Stimulated activated naive CD8-positive, alpha-beta T cell treated with anti-CD3 and anti-CD28 coated beads, Interleukin-15, amount 100 ng/mL, for 72 hours (primary cell): Measurements from ENCODE around the gene PHF2.

Source experiments
- ATAC-seq: fragments of 150-1000 bp; cut with Tn5 transposase; 2 replicates; pipeline ENCODE4 v1.10.0; 2021; ENCODE audit warnings: mild to moderate bottlenecking, moderate library complexity
- DNase-seq, 2 donors: peaks; one replicate each; pipeline ENCODE4 v3.0.0; 2021 to 2022
- H3K27ac Mint-ChIP-seq, 2 donors: one replicate each; pipeline ENCODE4 v1.8.0; 2022; ENCODE audit warnings: mild to moderate bottlenecking in 2 of 2, mixed read lengths in 2 of 2, moderate library complexity in 2 of 2
- H3K27me3 Mint-ChIP-seq: one replicate; pipeline ENCODE4 v1.8.0; 2022; ENCODE audit warnings: mixed read lengths
- H3K4me1 Mint-ChIP-seq: one replicate; pipeline ENCODE4 v1.8.0; 2022; ENCODE audit warnings: mild to moderate bottlenecking, mixed read lengths
- H3K4me3 Mint-ChIP-seq, 2 donors: one replicate each; pipeline ENCODE4 v1.8.0; 2022; ENCODE audit warnings: mild to moderate bottlenecking in 2 of 2, mixed read lengths in 2 of 2, moderate library complexity in 1 of 2
- H3K9me3 Mint-ChIP-seq, 2 donors: one replicate each; pipeline ENCODE4 v1.8.0; 2022; ENCODE audit warnings: mixed read lengths in 2 of 2

Gene PHF2

DNA sequence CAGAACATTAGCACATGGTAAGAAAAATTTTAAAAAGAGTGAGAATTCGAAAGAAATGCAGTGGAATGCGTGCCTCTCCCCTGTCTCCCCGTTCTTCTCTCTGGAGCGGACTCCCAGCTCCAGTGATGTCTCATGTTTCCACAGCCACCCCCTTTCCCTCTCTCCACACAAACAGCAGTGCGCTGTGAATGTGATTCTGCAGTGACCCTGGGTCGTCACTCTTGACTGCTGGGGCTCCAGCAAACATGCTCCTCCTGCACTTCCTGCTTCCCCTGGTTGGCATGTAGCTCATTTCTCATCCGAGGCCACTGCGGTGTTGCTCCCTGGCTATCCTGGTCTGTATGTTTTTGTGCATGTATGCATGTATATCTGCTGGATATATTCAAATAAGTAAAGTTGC lies 13.3 kb downstream of the PHF2 start:
- H3K27ac Mint-ChIP-seq: peak overlapping the region in 1 of 2 donors; percentile 59
- no peak overlapping the region for H3K4me3 Mint-ChIP-seq
- no peaks in the 10 kb centered on the region for H3K27me3 Mint-ChIP-seq
- peaks cover 74% of the 10 kb centered on the region for H3K4me1 Mint-ChIP-seq
- H3K9me3 Mint-ChIP-seq: peaks cover 0 to 5% of the 10 kb centered on the region in 2 donors
- ATAC-seq: no peak
- no peak for DNase-seq

DNA sequence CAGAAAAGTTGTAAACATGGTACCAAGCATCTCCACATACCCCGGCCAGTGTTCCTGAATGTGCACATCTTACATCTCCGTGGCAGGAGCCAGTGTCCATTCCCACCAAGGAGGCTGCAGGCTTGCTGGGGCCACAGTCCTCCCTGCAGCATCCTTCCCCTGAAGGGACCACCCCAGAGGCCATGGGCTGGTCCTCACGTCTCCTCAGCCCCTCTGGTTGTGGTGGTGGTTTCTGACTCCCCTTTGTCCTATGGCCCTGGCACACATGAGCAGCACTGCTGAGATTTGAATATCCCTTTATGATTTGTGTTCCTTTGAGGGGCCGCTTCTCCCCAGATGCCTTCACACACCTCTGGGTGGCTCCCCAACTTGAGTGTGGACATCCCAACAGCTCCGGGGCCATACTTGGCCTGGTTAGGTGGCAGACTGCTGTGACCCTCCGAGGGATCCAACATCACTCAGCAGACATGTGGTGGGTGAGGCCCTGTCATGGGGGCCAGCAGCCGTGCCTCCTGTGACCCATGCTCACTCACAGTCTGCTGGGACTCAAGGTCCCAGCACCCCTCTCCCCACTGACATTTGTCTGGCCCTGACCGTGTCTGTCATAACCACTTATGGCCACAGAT lies 14.3 kb downstream of the PHF2 start:
- H3K27me3 Mint-ChIP-seq: no peaks in the 10 kb centered on the region
- peak overlapping the region in 1 of 2 donors; percentile 44 for H3K27ac Mint-ChIP-seq
- peaks cover 74% of the 10 kb centered on the region for H3K4me1 Mint-ChIP-seq
- DNase-seq: no peak
- no peaks in the 10 kb centered on the region for H3K9me3 Mint-ChIP-seq
- H3K4me3 Mint-ChIP-seq: no peak overlapping the region
- ATAC-seq: no peak

DNA sequence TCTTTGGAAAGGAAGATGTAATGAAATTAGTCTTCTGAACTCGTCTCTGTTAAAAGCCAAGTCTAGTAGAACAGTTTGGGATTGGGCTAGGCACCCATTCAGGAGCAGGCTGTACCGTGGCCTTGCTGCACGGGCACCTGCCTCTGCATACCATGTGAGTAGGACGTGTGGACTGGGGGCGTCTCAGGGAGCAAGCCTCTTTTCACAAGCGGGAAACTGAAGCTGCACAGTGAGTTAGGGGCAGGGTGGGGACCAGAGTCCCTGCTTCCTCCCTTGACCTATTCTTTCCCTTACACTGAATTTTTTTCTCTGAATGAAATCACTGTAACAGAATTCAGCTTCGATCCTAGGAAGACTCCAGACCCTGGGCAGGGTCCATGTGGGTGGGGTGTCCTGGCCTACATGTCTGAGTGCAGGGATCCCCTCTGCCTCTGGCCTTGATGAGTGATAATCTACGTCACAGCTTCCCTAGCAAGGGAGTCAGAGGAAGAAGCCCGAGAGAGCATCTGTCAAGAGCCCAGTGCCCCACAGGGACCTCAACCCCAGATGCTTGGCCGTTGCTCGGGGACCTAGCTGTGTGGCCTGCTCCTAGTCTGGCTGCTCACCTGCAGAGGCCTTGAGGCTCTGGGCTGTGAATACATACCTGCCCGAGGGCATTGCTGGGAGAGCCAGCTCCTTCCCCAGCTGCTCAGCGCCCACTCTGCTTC lies 15.1 kb downstream of the PHF2 start:
- peaks cover 73% of the 10 kb centered on the region for H3K4me1 Mint-ChIP-seq
- DNase-seq: no peak
- H3K27ac Mint-ChIP-seq: peak overlapping the region in 1 of 2 donors; percentile 44
- no peaks in the 10 kb centered on the region for H3K9me3 Mint-ChIP-seq
- ATAC-seq: no peak
- no peaks in the 10 kb centered on the region for H3K27me3 Mint-ChIP-seq
- no peak overlapping the region for H3K4me3 Mint-ChIP-seq

DNA sequence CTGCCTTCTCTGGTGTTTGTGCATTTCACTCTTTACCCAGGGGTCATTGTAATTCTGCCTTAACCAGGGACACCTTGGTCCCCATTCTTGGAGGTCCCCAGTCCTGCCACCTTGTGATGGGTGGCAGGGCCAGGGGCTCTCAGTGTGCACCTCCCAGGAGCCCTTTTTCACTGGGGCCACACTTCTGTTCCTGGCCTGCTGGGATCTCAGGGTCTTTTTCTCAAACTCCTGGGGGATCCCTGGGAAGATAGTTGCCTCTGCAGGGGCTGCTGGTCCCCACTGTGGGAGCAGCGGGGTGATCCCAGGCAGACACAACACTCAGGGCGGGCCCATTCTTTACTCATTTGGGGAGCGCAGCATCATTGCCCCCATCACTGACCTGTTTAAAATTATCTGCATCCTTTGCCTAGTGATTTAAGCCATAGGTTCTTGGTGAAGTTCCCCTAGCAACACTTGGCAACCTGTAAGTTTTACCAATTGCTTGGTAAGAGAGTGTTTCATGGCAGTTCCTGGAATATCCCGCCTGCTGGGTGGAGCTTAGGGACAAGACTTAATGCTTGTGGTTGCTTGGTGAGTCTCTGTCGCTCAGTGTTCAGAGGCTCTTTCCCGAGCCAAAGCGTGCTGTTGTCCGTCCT lies 15.7 kb downstream of the PHF2 start:
- DNase-seq (no peak), ATAC-seq (no peak)
- Mint-ChIP-seq H3K4me1 (peaks cover 68% of the 10 kb centered on the region), H3K9me3 (no peaks in the 10 kb centered on the region), H3K27me3 (no peaks in the 10 kb centered on the region), H3K4me3 (no peak overlapping the region), H3K27ac (no peak overlapping the region)

DNA sequence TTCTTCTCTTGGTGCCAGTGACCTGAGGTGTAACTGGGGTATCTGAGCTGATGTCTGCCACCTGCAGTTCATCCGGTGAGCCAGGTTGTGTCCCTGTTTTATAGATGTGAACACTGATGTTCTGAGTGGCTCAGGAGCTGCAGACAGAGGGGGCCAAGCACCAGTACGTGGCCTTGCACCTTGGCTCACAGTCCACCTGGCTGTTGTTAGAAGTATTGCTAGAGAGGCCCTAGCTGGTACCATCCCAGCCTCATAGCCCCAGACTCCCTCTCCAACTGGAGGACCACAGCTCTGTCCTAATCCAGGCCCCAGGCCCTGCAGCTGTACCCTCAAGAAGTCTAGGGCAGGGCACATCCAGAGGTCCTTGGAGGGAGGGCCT lies 16.2 kb downstream of the PHF2 start:
- ATAC-seq (peak; percentile 64), DNase-seq (no peak)
- Mint-ChIP-seq H3K4me3 (no peak overlapping the region), H3K9me3 (no peaks in the 10 kb centered on the region), H3K27ac (no peak overlapping the region), H3K27me3 (no peaks in the 10 kb centered on the region), H3K4me1 (peaks cover 68% of the 10 kb centered on the region)

DNA sequence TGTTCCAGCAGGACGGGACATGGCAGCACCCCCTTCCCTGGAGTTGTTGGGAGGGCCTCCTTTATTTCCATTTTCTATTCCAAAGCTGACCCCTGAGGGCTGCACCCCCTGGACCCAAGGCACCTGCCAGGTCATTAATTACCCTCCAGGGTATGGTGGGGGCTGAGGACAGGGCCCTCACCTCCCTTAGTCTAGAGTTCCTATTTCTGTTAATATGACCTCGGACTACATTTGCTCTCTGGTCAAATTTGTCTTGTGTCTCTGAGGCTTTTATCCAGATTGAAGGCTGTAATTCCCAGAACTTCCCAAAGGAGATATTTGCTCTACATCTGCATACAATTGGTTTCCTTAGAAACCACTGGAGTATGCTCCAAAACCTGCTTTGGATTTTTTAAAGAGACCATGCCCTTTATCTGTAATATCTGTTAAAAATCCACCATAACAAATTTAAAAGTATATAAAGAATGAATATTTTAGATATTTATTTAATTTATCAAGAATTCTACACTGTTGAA lies 16.8 kb downstream of the PHF2 start:
- H3K27ac Mint-ChIP-seq: no peak overlapping the region
- H3K4me3 Mint-ChIP-seq: no peak overlapping the region
- H3K9me3 Mint-ChIP-seq: no peaks in the 10 kb centered on the region
- peaks cover 68% of the 10 kb centered on the region for H3K4me1 Mint-ChIP-seq
- ATAC-seq: no peak
- H3K27me3 Mint-ChIP-seq: no peaks in the 10 kb centered on the region
- DNase-seq: no peak

DNA sequence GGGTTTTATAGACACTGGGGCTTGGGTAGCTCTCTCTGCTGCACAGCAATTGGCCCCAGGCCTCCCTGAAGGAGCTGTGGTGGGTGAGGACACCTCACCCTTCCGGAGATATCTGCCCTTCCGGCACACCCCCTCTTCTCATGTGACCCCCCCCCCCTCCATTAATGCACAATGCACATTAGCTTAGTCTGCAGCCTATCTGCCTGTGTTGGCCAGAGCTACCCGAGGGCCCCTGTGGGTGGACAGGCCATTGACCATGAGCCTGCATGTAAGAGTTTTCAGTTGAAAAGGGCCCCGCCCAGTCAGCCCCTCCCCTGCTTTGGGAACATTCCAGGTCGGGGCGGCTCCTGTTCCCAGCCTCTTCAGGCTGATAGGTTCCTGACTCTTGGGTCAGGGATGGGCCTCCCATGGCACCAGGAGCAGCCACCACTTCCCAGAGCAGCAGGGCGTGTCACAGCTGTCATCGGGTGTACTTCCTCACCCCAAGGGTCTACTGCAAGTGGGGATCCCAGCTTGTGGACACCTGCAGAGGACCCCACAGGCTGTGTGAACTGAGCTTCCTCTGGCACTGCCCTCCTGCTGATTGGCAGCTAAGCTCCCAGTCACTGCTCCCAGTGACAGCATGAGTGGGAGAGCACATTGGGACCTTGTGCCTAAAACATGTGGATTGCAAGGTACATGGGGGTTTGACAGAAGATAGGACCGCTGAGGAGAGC lies 17.8 kb downstream of the PHF2 start:
- H3K4me1 Mint-ChIP-seq: peaks cover 68% of the 10 kb centered on the region
- no peak overlapping the region for H3K4me3 Mint-ChIP-seq
- ATAC-seq (no peak), DNase-seq (no peak)
- no peaks in the 10 kb centered on the region for H3K9me3 Mint-ChIP-seq
- no peaks in the 10 kb centered on the region for H3K27me3 Mint-ChIP-seq
- no peak overlapping the region for H3K27ac Mint-ChIP-seq

DNA sequence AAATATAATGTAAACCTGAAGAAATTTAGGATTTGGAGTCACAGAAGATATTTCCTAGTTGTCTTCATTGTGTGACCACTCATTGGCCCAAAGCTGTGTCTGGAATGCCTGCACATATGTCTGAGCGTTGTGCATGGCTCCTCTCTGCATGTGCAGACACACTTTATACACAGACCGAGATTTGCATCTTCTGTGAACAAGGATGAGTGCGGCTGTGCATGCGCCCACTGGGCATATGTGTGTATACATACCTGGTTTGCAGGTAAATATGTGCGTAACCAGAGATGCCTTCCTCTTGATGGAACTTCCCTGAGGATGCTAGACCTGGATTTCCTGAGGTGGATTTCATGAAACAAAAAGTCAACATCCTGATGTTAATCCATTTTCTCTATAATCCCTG lies 19.1 kb downstream of the PHF2 start:
- ATAC-seq (no peak), DNase-seq (no peak)
- peaks cover 69% of the 10 kb centered on the region for H3K4me1 Mint-ChIP-seq
- no peaks in the 10 kb centered on the region for H3K9me3 Mint-ChIP-seq
- H3K27ac Mint-ChIP-seq: no peak overlapping the region
- no peak overlapping the region for H3K4me3 Mint-ChIP-seq
- H3K27me3 Mint-ChIP-seq: no peaks in the 10 kb centered on the region

DNA sequence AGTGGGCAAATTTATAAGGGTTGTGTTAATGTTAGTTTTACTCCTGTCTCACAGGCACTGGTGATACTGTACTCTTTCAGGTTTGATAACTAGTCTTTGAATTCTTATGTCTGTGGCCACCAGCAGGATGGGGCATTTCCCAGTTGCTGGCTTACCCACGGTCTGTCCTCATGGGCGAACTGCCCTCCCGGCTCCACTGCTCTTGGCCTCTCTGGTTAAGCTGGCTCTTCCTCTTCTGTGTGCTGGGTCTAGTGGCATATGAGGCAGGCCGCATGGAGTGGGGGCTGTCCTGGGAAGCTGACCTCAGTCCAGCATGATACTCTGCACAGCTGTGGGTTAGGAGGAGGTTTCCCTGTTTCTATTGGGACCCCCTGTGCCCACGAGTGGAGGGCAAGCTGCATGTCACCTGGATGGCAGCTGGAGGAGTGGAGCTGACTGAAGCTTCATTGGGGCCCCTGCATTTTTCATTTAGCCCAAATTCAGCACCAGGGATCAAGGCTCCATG lies 19.5 kb downstream of the PHF2 start:
- Mint-ChIP-seq H3K4me3 (no peak overlapping the region), H3K27ac (no peak overlapping the region), H3K27me3 (no peaks in the 10 kb centered on the region), H3K4me1 (peaks cover 69% of the 10 kb centered on the region), H3K9me3 (no peaks in the 10 kb centered on the region)
- DNase-seq (no peak), ATAC-seq (no peak)

DNA sequence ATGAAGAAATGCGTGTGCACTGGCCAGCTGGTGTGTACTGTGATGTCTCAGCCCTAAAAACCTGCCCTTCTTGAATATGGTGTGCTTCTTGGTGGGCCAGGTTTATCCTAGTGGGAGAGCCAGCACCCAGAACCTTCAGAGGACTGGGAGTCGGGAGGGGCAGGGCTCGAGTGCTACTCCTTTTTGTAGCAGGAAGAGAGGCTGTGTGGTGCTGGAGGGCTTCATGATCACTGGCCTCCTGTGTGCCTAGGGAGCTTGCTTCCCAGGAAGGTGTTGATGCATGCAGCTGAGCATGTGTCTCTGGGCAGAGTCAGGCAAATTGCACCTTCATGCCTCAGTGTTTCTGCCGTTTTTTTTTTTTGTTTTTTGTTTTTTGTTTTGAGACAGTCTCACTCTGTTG lies 20.0 kb downstream of the PHF2 start:
- Mint-ChIP-seq H3K27ac (no peak overlapping the region), H3K4me3 (no peak overlapping the region), H3K27me3 (no peaks in the 10 kb centered on the region), H3K9me3 (no peaks in the 10 kb centered on the region), H3K4me1 (peaks cover 70% of the 10 kb centered on the region)
- ATAC-seq: no peak
- DNase-seq: no peak

DNA sequence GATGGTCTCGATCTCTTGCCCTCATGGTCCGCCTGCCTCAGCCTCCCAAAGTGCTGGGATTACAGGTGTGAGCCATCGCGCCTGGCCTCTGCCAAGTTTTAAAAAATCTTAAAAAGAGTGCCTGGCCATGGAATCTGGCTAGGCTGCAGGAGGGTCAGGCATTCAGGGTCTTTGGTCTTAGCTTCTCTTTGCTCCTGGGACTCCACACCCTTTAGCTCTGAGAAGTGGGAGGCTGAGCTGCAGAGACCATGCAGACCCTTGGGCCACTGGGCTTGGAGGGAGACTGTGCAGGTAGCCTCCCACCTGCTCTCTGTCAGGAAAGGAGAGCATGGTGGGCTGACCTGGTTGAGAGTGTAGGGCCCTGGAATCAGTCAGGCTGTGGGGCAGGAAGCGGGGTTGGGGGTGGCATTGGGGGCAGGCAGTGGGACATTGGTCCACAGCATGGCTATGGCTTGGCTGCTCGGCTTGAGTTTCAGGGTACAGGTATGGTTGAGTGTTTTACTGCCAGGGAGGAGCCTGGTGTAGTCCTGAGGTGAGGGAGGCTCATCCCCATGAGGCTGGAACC lies 20.8 kb downstream of the PHF2 start:
- no peaks in the 10 kb centered on the region for H3K9me3 Mint-ChIP-seq
- H3K27ac Mint-ChIP-seq: no peak overlapping the region
- no peaks in the 10 kb centered on the region for H3K27me3 Mint-ChIP-seq
- H3K4me1 Mint-ChIP-seq: peaks cover 67% of the 10 kb centered on the region
- ATAC-seq (no peak), DNase-seq (no peak)
- H3K4me3 Mint-ChIP-seq: no peak overlapping the region

DNA sequence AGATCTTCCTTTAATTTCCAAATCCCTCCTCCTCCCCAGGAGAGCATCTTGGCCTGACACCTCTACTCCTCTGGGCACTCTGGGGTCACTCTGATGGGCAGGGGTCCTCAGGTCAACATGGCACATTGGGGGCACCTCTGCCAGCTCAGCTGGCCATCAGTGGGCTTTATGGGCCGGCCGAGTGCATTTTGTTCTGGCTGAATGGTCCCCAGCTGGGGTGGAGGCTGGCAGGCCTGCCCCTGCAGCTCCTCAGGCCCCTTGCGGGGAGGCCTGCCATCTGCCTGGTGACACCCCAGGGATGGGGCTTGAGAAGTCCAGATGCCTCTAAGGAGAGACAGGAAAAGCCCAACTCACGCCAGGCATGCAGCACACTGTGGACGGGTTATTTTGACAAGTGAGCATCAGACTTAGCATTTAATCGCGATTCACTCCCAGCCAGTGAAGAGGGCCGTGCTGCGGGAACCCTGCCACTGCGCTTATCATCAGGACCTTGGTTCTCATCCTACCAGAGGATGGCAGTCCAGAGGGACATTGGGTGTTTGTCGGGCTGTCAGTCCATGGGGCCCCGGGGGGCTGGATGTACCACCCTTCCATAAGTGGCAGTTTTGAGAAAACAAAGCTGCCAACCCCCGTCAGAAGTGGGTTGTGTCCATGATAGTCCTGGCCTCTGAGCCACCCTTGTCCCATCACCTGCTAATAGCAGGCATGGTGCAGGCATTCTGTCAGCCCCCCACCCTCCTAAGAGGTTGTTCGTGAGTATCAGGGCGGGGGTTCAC lies 21.7 kb downstream of the PHF2 start:
- Mint-ChIP-seq H3K4me1 (peaks cover 60% of the 10 kb centered on the region), H3K9me3 (no peaks in the 10 kb centered on the region), H3K27ac (no peak overlapping the region), H3K27me3 (no peaks in the 10 kb centered on the region), H3K4me3 (no peak overlapping the region)
- DNase-seq: no peak
- no peak for ATAC-seq

DNA sequence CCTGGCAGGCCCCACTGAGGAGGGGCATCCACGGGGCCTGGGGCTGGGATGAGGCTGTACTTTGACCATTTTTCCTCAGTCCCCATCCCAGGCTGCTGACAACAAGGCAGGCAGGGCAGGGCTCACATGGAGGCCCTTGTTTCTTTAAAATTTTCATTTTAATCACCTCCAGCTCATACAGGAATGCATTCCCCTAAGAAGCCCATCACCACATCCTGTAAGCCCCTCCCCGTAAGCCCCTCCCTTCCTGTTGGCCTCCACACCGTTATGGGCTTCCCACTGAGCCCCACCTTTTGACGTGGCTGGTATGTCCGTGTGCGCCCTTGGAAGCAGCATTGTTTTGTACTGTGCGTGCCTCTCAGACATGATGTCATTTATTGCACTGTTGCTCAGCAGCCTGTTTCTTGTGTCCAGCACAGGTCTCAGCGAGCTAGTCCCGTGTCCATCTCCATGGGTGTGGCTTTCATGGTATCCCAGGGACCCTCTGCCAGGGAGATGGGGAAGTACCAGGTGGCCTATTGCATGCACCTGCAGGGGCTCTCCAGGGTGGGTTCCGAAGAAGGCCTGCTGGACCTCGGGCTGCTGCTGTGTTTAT lies 22.4 kb downstream of the PHF2 start:
- DNase-seq (no peak), ATAC-seq (peak; percentile 44)
- peak overlapping the region; percentile 31 to 66 for H3K27ac Mint-ChIP-seq
- H3K4me3 Mint-ChIP-seq: no peak overlapping the region
- no peaks in the 10 kb centered on the region for H3K27me3 Mint-ChIP-seq
- H3K9me3 Mint-ChIP-seq: peaks cover 0 to 2% of the 10 kb centered on the region in 2 donors
- H3K4me1 Mint-ChIP-seq: peaks cover 58% of the 10 kb centered on the region

DNA sequence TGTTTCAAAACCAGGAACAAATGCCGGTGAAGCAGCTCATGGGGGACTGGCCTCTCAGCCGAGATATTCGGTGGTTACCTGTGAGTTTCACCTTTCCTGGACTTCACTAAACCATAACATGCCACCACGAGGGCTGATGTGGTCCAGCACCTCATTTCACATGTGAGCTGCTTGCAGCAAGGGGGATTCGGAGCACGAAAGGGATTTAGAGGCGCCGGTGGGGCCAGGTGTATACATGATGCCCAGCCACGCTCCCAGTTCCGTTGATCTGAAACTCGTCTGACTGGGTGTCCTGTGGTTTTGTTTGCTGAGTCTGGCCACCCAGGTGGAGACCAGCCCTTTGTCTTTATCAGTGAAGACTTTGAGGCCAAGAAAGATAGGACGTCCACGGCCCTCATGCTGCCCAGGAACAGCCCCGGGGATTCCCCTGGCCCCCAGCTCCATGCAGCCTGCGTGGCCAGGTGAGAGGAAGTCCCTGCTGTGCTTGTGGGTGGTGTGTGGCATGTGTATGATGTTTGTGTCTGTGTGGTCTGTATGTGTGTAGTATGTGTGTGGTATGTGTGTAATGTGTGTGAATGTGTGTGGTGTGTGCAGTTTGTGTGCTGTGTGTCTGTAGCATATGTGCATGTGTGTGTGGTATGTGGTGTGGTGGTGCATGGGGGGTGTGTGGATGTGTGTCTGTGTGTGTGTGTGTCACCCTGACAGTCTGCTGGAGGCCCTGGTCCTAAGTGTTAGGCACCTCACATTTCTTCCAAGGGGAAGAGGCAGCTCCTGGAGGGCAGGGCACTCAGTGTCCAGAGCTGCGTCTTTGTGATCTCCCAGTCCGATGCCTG lies 23.4 kb downstream of the PHF2 start:
- DNase-seq (no peak), ATAC-seq (peak; percentile 51)
- Mint-ChIP-seq H3K4me3 (no peak overlapping the region), H3K4me1 (peaks cover 55% of the 10 kb centered on the region), H3K9me3 (peaks cover 0 to 5% of the 10 kb centered on the region in 2 donors), H3K27ac (peak overlapping the region in 1 of 2 donors; percentile 10), H3K27me3 (no peaks in the 10 kb centered on the region)
